ENCODE results near the gene SETD7. TPM values are rescaled to one million over a fixed set of nuclear protein-coding genes. Genes with fewer than 3 reads are reported as not detected.

Gene SETD7
- total and polyA plus RNA-seq, 2 experiments from 2014 or later: 1.1 to 4.2 TPM

- H3K27ac ChIP-seq (ENCODE audit: low read depth): no peak overlapping the region
- no peaks in the 10 kb centered on the region for H3K36me3 ChIP-seq (ENCODE audit: insufficient read depth)
- peaks cover 74% of the 10 kb centered on the region for H3K27me3 ChIP-seq (ENCODE audit: insufficient read depth)
- peak overlapping the region; percentile 87 for H3K4me3 ChIP-seq
- Mint-ChIP-seq H3K27me3 (ENCODE audit: insufficient read depth, low read depth, poor library complexity) (peaks cover 62% of the 10 kb centered on the region), H3K36me3 (ENCODE audit: low read depth) (no peaks in the 10 kb centered on the region; the same call in 2 of the 3 replicates), H3K27ac (no peak overlapping the region), H3K4me1 (peaks cover 51% of the 10 kb centered on the region), H3K9me3 (no peaks in the 10 kb centered on the region; the same call in 1 of the 3 replicates), H3K4me3 (peak overlapping the region; percentile 87)
- H4K20me1 ChIP-seq (replicated peaks; ENCODE audit: insufficient read depth): no peaks in the 10 kb centered on the region
- ATAC-seq (peak; percentile 34), DNase-seq (ENCODE audit: low spot score) (peak; percentile 69)
- peak overlapping the region; percentile 98 for H3K4me2 ChIP-seq
- H3K79me2 ChIP-seq (replicated peaks; ENCODE audit: insufficient read depth): no peaks in the 10 kb centered on the region
- TF ChIP-seq STAT1 (IDR thresholded peaks at IDR 0.05; ENCODE audit: unreplicated experiment): no peak
- no peak for TF ChIP-seq POLR2AphosphoS5 (IDR thresholded peaks at IDR 0.05; ENCODE audit: low read depth)
- TF ChIP-seq EZH2 (IDR thresholded peaks at IDR 0.05; ENCODE audit: low read depth, unreplicated experiment): peak; percentile 73
- TF ChIP-seq, protein P1, sequence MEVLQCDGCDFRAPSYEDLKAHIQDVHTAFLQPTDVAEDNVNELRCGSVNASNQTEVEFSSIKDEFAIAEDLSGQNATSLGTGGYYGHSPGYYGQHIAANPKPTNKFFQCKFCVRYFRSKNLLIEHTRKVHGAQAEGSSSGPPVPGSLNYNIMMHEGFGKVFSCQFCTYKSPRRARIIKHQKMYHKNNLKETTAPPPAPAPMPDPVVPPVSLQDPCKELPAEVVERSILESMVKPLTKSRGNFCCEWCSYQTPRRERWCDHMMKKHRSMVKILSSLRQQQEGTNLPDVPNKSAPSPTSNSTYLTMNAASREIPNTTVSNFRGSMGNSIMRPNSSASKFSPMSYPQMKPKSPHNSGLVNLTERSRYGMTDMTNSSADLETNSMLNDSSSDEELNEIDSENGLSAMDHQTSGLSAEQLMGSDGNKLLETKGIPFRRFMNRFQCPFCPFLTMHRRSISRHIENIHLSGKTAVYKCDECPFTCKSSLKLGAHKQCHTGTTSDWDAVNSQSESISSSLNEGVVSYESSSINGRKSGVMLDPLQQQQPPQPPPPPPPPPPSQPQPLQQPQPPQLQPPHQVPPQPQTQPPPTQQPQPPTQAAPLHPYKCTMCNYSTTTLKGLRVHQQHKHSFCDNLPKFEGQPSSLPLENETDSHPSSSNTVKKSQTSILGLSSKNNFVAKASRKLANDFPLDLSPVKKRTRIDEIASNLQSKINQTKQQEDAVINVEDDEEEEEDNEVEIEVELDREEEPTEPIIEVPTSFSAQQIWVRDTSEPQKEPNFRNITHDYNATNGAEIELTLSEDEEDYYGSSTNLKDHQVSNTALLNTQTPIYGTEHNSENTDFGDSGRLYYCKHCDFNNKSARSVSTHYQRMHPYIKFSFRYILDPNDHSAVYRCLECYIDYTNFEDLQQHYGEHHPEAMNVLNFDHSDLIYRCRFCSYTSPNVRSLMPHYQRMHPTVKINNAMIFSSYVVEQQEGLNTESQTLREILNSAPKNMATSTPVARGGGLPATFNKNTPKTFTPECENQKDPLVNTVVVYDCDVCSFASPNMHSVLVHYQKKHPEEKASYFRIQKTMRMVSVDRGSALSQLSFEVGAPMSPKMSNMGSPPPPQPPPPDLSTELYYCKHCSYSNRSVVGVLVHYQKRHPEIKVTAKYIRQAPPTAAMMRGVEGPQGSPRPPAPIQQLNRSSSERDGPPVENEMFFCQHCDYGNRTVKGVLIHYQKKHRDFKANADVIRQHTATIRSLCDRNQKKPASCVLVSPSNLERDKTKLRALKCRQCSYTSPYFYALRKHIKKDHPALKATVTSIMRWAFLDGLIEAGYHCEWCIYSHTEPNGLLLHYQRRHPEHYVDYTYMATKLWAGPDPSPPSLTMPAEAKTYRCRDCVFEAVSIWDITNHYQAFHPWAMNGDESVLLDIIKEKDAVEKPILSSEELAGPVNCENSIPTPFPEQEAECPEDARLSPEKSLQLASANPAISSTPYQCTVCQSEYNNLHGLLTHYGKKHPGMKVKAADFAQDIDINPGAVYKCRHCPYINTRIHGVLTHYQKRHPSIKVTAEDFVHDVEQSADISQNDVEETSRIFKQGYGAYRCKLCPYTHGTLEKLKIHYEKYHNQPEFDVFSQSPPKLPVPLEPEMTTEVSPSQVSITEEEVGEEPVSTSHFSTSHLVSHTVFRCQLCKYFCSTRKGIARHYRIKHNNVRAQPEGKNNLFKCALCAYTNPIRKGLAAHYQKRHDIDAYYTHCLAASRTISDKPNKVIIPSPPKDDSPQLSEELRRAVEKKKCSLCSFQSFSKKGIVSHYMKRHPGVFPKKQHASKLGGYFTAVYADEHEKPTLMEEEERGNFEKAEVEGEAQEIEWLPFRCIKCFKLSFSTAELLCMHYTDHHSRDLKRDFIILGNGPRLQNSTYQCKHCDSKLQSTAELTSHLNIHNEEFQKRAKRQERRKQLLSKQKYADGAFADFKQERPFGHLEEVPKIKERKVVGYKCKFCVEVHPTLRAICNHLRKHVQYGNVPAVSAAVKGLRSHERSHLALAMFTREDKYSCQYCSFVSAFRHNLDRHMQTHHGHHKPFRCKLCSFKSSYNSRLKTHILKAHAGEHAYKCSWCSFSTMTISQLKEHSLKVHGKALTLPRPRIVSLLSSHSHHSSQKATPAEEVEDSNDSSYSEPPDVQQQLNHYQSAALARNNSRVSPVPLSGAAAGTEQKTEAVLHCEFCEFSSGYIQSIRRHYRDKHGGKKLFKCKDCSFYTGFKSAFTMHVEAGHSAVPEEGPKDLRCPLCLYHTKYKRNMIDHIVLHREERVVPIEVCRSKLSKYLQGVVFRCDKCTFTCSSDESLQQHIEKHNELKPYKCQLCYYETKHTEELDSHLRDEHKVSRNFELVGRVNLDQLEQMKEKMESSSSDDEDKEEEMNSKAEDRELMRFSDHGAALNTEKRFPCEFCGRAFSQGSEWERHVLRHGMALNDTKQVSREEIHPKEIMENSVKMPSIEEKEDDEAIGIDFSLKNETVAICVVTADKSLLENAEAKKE (CRISPR knock-in tag; IDR thresholded peaks at IDR 0.05): no peak
- no peaks in the 10 kb centered on the region for H3K9me2 ChIP-seq (ENCODE audit: insufficient read depth)
- H3F3A ChIP-seq (replicated peaks; ENCODE audit: low read depth): 0 out of 2 replicates have a peak, but pooled peaks cover 7% of the 10 kb centered on the region
- peak overlapping the region; percentile 97 for H2AFZ ChIP-seq
- H3K4me1 ChIP-seq (ENCODE audit: insufficient read depth): peaks cover 38% of the 10 kb centered on the region
Measured at GRCh38 chr4:139556724-139557555, 921 bp upstream of the SETD7 start.

DNA sequence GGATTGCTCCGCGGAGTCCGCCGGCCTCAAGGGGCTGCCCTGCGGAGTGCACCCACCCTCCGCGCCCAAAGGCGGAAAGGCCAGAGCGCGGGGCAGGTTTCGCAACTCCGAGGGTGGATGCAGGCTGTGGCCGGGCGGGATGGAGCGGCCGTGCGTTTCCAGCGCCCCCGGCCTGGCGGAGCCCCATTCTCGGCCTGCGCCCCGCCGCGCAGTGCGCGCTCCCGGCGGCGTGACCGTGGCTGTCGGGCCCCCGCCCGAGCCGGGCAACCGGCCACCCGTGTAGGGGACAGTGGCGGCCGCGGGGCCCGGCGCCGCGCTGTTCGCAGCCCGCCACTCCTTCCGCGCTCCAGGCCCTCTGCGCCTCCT is 331 bp downstream of the SETD7 start:
- Histone ChIP-seq H4K20me1 (replicated peaks; ENCODE audit: insufficient read depth) (no peaks in the 10 kb centered on the region), H3K4me2 (peak overlapping the region; percentile 98), H3K27me3 (ENCODE audit: insufficient read depth) (peaks cover 74% of the 10 kb centered on the region), H3K9me2 (ENCODE audit: insufficient read depth) (no peaks in the 10 kb centered on the region), H3K4me3 (peak overlapping the region; percentile 87), H3K4me1 (ENCODE audit: insufficient read depth) (peaks cover 39% of the 10 kb centered on the region), H2AFZ (peak overlapping the region; percentile 97), H3K27ac (ENCODE audit: low read depth) (no peak overlapping the region), H3K79me2 (replicated peaks; ENCODE audit: insufficient read depth) (no peaks in the 10 kb centered on the region), H3K36me3 (ENCODE audit: insufficient read depth) (no peaks in the 10 kb centered on the region), H3F3A (replicated peaks; ENCODE audit: low read depth) (0 out of 2 replicates have a peak, but pooled peaks cover 7% of the 10 kb centered on the region)
- Mint-ChIP-seq H3K36me3 (ENCODE audit: low read depth) (no peaks in the 10 kb centered on the region; the same call in 2 of the 3 replicates), H3K4me3 (peak overlapping the region; percentile 87), H3K4me1 (peaks cover 55% of the 10 kb centered on the region), H3K27me3 (ENCODE audit: insufficient read depth, low read depth, poor library complexity) (peaks cover 56% of the 10 kb centered on the region), H3K9me3 (no peaks in the 10 kb centered on the region; the same call in 1 of the 3 replicates), H3K27ac (no peak overlapping the region)
- DNase-seq (ENCODE audit: low spot score) (no peak), ATAC-seq (peak; percentile 13)
- no peak for TF ChIP-seq EZH2phosphoT487 (IDR thresholded peaks at IDR 0.05; ENCODE audit: unreplicated experiment)
